OCI-LY1 (cell line): Measurements from ENCODE around the gene TINAGL1.

ENCODE experiments used
- H2AFZ ChIP-seq: fragments of 200-600 bp; sonication (generic), shearing (Covaris generic); 2 replicates; pipeline ENCODE4 v1.6.0; 2014; ENCODE audit warnings: antibody characterized with exemption, mild to moderate bottlenecking, low read length
- H3F3A ChIP-seq: fragments of 200-600 bp; sonication (generic), shearing (Covaris generic); 2 replicates; pipeline ENCODE4 v1.6.0; 2014; ENCODE audit warnings: mild to moderate bottlenecking, antibody characterized with exemption, low read length, moderate library complexity; ENCODE audit not compliant: insufficient read depth
- H3K27ac ChIP-seq: fragments of 200-600 bp; sonication (generic); 2 replicates; pipeline ENCODE4 v1.5.1; 2014; ENCODE audit warnings: low read length, mixed run types, mild to moderate bottlenecking, low read depth; ENCODE audit not compliant: poor library complexity, severe bottlenecking
- H3K27me3 ChIP-seq: fragments of 200-600 bp; sonication (generic); 2 replicates; pipeline ENCODE4 v1.6.0; 2014; ENCODE audit warnings: antibody characterized with exemption, mild to moderate bottlenecking, low read length, moderate library complexity; ENCODE audit not compliant: insufficient read depth
- H3K36me3 ChIP-seq: fragments of 200-600 bp; sonication (generic); 2 replicates; pipeline ENCODE4 v1.6.1; 2014; ENCODE audit warnings: mild to moderate bottlenecking, antibody characterized with exemption, low read length, moderate library complexity, mixed read lengths; ENCODE audit not compliant: insufficient read depth
- H3K4me1 ChIP-seq: fragments of 200-600 bp; sonication (generic); 2 replicates; pipeline ENCODE4 v1.5.1; 2014; ENCODE audit warnings: mild to moderate bottlenecking, low read length, moderate library complexity; ENCODE audit not compliant: insufficient read depth, severe bottlenecking
- H3K4me2 ChIP-seq: fragments of 200-600 bp; sonication (generic), shearing (Covaris generic); 2 replicates; pipeline ENCODE4 v1.6.1; 2014; ENCODE audit warnings: low read length
- H3K4me3 ChIP-seq: fragments of 200-600 bp; sonication (generic); 2 replicates; pipeline ENCODE4 v1.5.1; 2014; ENCODE audit warnings: low read length, low read depth, mild to moderate bottlenecking, mixed read lengths; ENCODE audit not compliant: poor library complexity, severe bottlenecking
- H3K79me2 ChIP-seq: fragments of 200-600 bp; shearing (Covaris generic); 2 replicates; pipeline ENCODE4 v1.6.1; 2016; ENCODE audit warnings: mixed run types, low read length, mixed read lengths; ENCODE audit not compliant: insufficient read depth
- H3K9ac ChIP-seq: fragments of 200-600 bp; sonication (generic), shearing (Covaris generic); 2 replicates; pipeline ENCODE4 v1.6.1; 2014; ENCODE audit warnings: mild to moderate bottlenecking, low read length, mixed read lengths
- H3K9me2 ChIP-seq: fragments of 200-600 bp; sonication (generic), shearing (Covaris generic); 2 replicates; pipeline ENCODE4 v1.6.1; 2014; ENCODE audit warnings: low read depth, mild to moderate bottlenecking, low read length, mixed read lengths
- H3K9me3 ChIP-seq: fragments of 200-600 bp; shearing (Covaris generic); 2 replicates; pipeline ENCODE4 v1.6.1; 2014; ENCODE audit warnings: low read length, mixed read lengths
- H4K20me1 ChIP-seq: fragments of 200-600 bp; sonication (generic), shearing (Covaris generic); 2 replicates; pipeline ENCODE4 v1.6.0; 2016; ENCODE audit warnings: mild to moderate bottlenecking, low read length; ENCODE audit not compliant: insufficient read depth
- CTCF ChIP-seq: fragments of 200-600 bp; sonication (generic), shearing (Covaris generic); IDR thresholded peaks from 2 replicates; pipeline ENCODE4 v1.5.1; 2017; ENCODE audit warnings: mild to moderate bottlenecking, antibody characterized with exemption, low read length, moderate library complexity, mixed read lengths
- EZH2 ChIP-seq: fragments of 200-600 bp; sonication (generic), shearing (Covaris generic); IDR thresholded peaks from 2 replicates; pipeline ENCODE4 v1.8.0; 2017; ENCODE audit warnings: borderline replicate concordance, mixed run types, mild to moderate bottlenecking, antibody characterized with exemption, low read length, moderate library complexity, mixed read lengths

Gene TINAGL1

DNA sequence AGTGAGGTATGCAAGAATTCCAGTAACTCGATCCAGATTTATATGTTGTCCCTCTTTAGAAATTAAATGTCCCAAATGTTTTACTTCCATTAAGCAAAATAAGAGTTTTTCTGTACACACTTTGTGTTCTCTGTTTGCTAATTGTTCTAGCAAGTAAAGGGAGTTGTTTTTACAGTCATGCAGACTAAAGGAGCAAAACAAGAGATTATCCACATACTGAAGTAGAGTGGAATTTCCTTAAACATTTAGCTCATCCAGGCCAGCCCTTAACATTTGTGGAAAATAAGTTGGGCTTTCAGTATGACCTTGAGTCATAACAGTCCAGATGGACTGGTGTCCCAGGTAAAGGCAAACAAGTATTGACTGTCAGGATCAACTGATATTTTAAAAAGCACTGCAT, 44.1 kb upstream of the TINAGL1 start:
- Histone ChIP-seq H3K9ac (no peak overlapping the region), H3K9me3 (no peaks in the 10 kb centered on the region), H3K9me2 (no peaks in the 10 kb centered on the region), H3F3A (no peaks in the 10 kb centered on the region), H3K79me2 (no peaks in the 10 kb centered on the region), H3K4me3 (no peak overlapping the region), H3K36me3 (no peaks in the 10 kb centered on the region), H3K27me3 (no peaks in the 10 kb centered on the region), H3K4me2 (no peak overlapping the region), H3K27ac (no peak overlapping the region), H3K4me1 (no peaks in the 10 kb centered on the region), H2AFZ (no peak overlapping the region), H4K20me1 (no peaks in the 10 kb centered on the region)
- TF ChIP-seq EZH2 (no peak), CTCF (no peak)

GRCh38 chr1:31535561-31535960, 40.8 kb upstream of the TINAGL1 start:
- no peaks in the 10 kb centered on the region for H4K20me1 ChIP-seq
- no peaks in the 10 kb centered on the region for H3K27me3 ChIP-seq
- no peak for TF ChIP-seq EZH2
- TF ChIP-seq CTCF = no peak
- peaks cover 5% of the 10 kb centered on the region for H3K36me3 ChIP-seq
- no peak overlapping the region for H2AFZ ChIP-seq
- H3K9me3 ChIP-seq = peaks cover 2% of the 10 kb centered on the region; the same call in 1 of the 2 replicates
- no peak overlapping the region for H3K9ac ChIP-seq
- H3K4me1 ChIP-seq = no peaks in the 10 kb centered on the region
- no peak overlapping the region for H3K27ac ChIP-seq
- H3K79me2 ChIP-seq = no peaks in the 10 kb centered on the region
- H3K4me2 ChIP-seq = no peak overlapping the region
- H3F3A ChIP-seq = no peaks in the 10 kb centered on the region
- H3K9me2 ChIP-seq = no peaks in the 10 kb centered on the region
- H3K4me3 ChIP-seq = no peak overlapping the region

GRCh38 chr1:31539329-31539728, 37.0 kb upstream of the TINAGL1 start:
- Histone ChIP-seq H3K4me2 (no peak overlapping the region), H2AFZ (no peak overlapping the region), H3K9me2 (no peaks in the 10 kb centered on the region), H3K27me3 (no peaks in the 10 kb centered on the region), H3K36me3 (peaks cover 17% of the 10 kb centered on the region), H3K4me3 (no peak overlapping the region), H3K9ac (no peak overlapping the region), H3K9me3 (peaks cover 9% of the 10 kb centered on the region), H3K27ac (no peak overlapping the region), H3K79me2 (no peaks in the 10 kb centered on the region), H4K20me1 (no peaks in the 10 kb centered on the region), H3F3A (no peaks in the 10 kb centered on the region), H3K4me1 (no peaks in the 10 kb centered on the region)
- TF ChIP-seq CTCF = no peak
- no peak for TF ChIP-seq EZH2
